A549 (cell line): ENCODE measurements around the gene EP400. TPM values are rescaled to one million over a fixed set of nuclear protein-coding genes. Genes with fewer than 3 reads are reported as not detected.

Source experiments
- ATAC-seq, 2 experiments: fragments of 200-7000 bp in 1 of 2; fragments of >200 bp in 1 of 2; cut with Nextera tagmentation in 1 of 2; cut with Tn5 transposase in 1 of 2; 3 replicates each; pipeline versions ENCODE4 v1.8.0 to v1.9.1; 2018 to 2020; ENCODE audit warnings: mild to moderate bottlenecking in 1 of 2, moderate library complexity in 1 of 2
- CTCF ChIA-PET: fragments of 300-600 bp; sonication (Branson Sonifier 250); formaldehyde crosslinking; extraction: SDS; loops from one replicate; lab custom pipeline; 2021; ENCODE audit warnings: antibody characterized with exemption, inconsistent platforms; lab: Yijun Ruan, JAX
- POLR2A ChIA-PET: fragments of 350-600 bp; formaldehyde crosslinking; extraction: SDS; loops from one replicate; lab custom pipeline; 2021; ENCODE audit warnings: antibody characterized with exemption, inconsistent platforms; lab: Yijun Ruan, JAX
- DNase-seq, 2 experiments: peaks; one replicate each; pipeline versions ENCODE4 v3.0.0 to v3.0.0-alpha.2; 2011 to 2016; ENCODE audit warnings: low read depth in 1 of 2, low spot score in 1 of 2
- FAIRE-seq: peaks from 2 replicates; lab custom pipeline; 2011; peaks lifted over from hg19 to GRCh38; lab: Jason Lieb, UNC
- H3K27ac ChIP-seq, 2 experiments: fragments of >200 bp; sonication (Bioruptor Twin); formaldehyde crosslinking; 3 replicates each; pipeline ENCODE4 v1.5.1; 2016 to 2017
- H3K4me1 ChIP-seq: fragments of >200 bp; sonication (Bioruptor Twin); formaldehyde crosslinking; 3 replicates; pipeline ENCODE4 v1.6.1; 2016
- H3K4me2 ChIP-seq: fragments of >200 bp; sonication (Bioruptor Twin); formaldehyde crosslinking; 3 replicates; pipeline ENCODE4 v1.6.1; 2016
- H3K4me3 ChIP-seq: fragments of >200 bp; sonication (Bioruptor Twin); formaldehyde crosslinking; 3 replicates; pipeline ENCODE4 v1.5.1; 2016
- H3K9me3 ChIP-seq: fragments of >200 bp; sonication (Bioruptor Twin); formaldehyde crosslinking; 3 replicates; pipeline ENCODE4 v1.6.1; 2016
- BCL3 ChIP-seq: fragments of >200 bp; sonication (Bioruptor Twin); formaldehyde crosslinking; IDR thresholded peaks from 3 replicates; pipeline ENCODE4 v1.6.1; 2016
- BHLHE40 ChIP-seq: IDR thresholded peaks from 2 replicates; pipeline ENCODE4 v1.6.1; 2012; ENCODE audit warnings: low read depth, low read length, inconsistent platforms
- CBX2 ChIP-seq: fragments of 200-600 bp; sonication (generic); IDR thresholded peaks from 2 replicates; pipeline ENCODE4 v1.6.1; 2016; ENCODE audit warnings: low read depth, mild to moderate bottlenecking, borderline replicate concordance
- CEBPB ChIP-seq, 2 experiments: fragments of >200 bp in 1 of 2; sonication (Bioruptor Twin) in 1 of 2; formaldehyde crosslinking in 1 of 2; IDR thresholded peaks; 2 replicates each; pipeline ENCODE4 v1.6.1; 2012 to 2016
- E2F6 ChIP-seq: IDR thresholded peaks from 2 replicates; pipeline ENCODE4 v1.6.1; 2012; ENCODE audit warnings: low read depth, borderline replicate concordance
- EHF ChIP-seq: fragments of 250-450 bp; sonication (Bioruptor Pico); IDR thresholded peaks from 2 replicates; pipeline ENCODE4 v1.5.0; 2020; ENCODE audit warnings: mild to moderate bottlenecking
- EHMT2 ChIP-seq: fragments of 200-600 bp; sonication (generic); IDR thresholded peaks from 2 replicates; pipeline ENCODE4 v1.6.1; 2016; ENCODE audit warnings: antibody characterized with exemption, low read depth, mild to moderate bottlenecking, moderate library complexity
- FOSB ChIP-seq: fragments of 250-450 bp; sonication (Bioruptor Pico); IDR thresholded peaks from 2 replicates; pipeline ENCODE4 v1.5.0; 2020; ENCODE audit warnings: mild to moderate bottlenecking, moderate library complexity
- GATA3 ChIP-seq: IDR thresholded peaks from 2 replicates; pipeline ENCODE4 v1.6.1; 2012; ENCODE audit warnings: borderline replicate concordance
- HES2 ChIP-seq: fragments of >200 bp; sonication (Bioruptor Twin); formaldehyde crosslinking; IDR thresholded peaks from 2 replicates; pipeline ENCODE4 v1.6.1; 2016
- HEYL ChIP-seq: fragments of 250-450 bp; sonication (Bioruptor Pico); IDR thresholded peaks from 2 replicates; pipeline ENCODE4 v1.8.0; 2021; ENCODE audit warnings: mild to moderate bottlenecking, moderate library complexity
- HMGXB4 ChIP-seq: fragments of 250-450 bp; sonication (Bioruptor Pico); IDR thresholded peaks from 2 replicates; pipeline ENCODE4 v1.5.0; 2021; ENCODE audit warnings: mild to moderate bottlenecking, moderate library complexity, borderline replicate concordance
- HOXB5 ChIP-seq: fragments of 250-450 bp; sonication (Bioruptor Pico); IDR thresholded peaks from 2 replicates; pipeline ENCODE4 v1.5.0; 2020; ENCODE audit warnings: mild to moderate bottlenecking, moderate library complexity
- JUNB ChIP-seq: fragments of >200 bp; sonication (Bioruptor Twin); formaldehyde crosslinking; IDR thresholded peaks from 2 replicates; pipeline ENCODE4 v1.6.1; 2016
- MYC ChIP-seq: IDR thresholded peaks from 2 replicates; pipeline ENCODE4 v1.6.1; 2012; ENCODE audit warnings: mild to moderate bottlenecking, inconsistent platforms, low read length, improper control_type of control experiment, borderline replicate concordance
- NPAS2 ChIP-seq: fragments of 250-450 bp; sonication (Bioruptor Pico); IDR thresholded peaks from 2 replicates; pipeline ENCODE4 v1.8.0; 2022; ENCODE audit warnings: mild to moderate bottlenecking, moderate library complexity, borderline replicate concordance
- NR3C1 ChIP-seq: fragments of >200 bp; sonication (Bioruptor Twin); formaldehyde crosslinking; IDR thresholded peaks from 3 replicates; pipeline ENCODE4 v1.6.1; 2017
- POLR2A ChIP-seq: IDR thresholded peaks from 2 replicates; pipeline ENCODE4 v1.6.1; 2012; ENCODE audit warnings: mild to moderate bottlenecking, low read length
- RARB ChIP-seq: fragments of 250-450 bp; sonication (Bioruptor Pico); IDR thresholded peaks from 2 replicates; pipeline ENCODE4 v1.8.0; 2021; ENCODE audit warnings: mild to moderate bottlenecking, moderate library complexity
- RCOR1 ChIP-seq: fragments of 150-350 bp; IDR thresholded peaks from 2 replicates; pipeline ENCODE4 v1.6.1; 2014; ENCODE audit warnings: antibody characterized with exemption, low read length, low read depth
- ZNF302 ChIP-seq: fragments of 250-450 bp; sonication (Bioruptor Pico); IDR thresholded peaks from 2 replicates; pipeline ENCODE4 v1.9.0; 2021; ENCODE audit warnings: inconsistent platforms, mild to moderate bottlenecking, moderate library complexity
- ZSCAN20 ChIP-seq: fragments of 250-450 bp; sonication (Bioruptor Pico); IDR thresholded peaks from 2 replicates; pipeline ENCODE4 v1.8.0; 2022; ENCODE audit warnings: mild to moderate bottlenecking, moderate library complexity
- WGBS: methylation state at CpG from one replicate; pipeline ENCODE4 v1.1.6; 2017; ENCODE audit errors: missing lambda C conversion rate; 5-methylcytosine and 5-hydroxymethylcytosine counted together
- polyA plus RNA-seq, 4 experiments: library from polyadenylated mRNA; depleted of rRNA in 3 of 4; stranded (reverse); fragments of >200 nt; fragmentation: RNase III in 1 of 4; extraction: RNeasy Plus Mini Kit Qiagen cat#74134 plus additional on column Dnase treatment in 1 of 4; gene quantifications; 2 replicates in 3 of 4; 3 replicates in 1 of 4; pipeline ENCODE4 v1.2.3, GENCODE V29; 2011 to 2017
- TF ChIP-seq, protein P1 (sequence below): fragments of 150-350 bp; IDR thresholded peaks from 2 replicates; pipeline ENCODE4 v1.6.1; 2014; ENCODE audit warnings: low read depth, mild to moderate bottlenecking, low read length
- TF ChIP-seq, protein P2 (sequence below): fragments of 200-600 bp; sonication (generic); IDR thresholded peaks from 2 replicates; pipeline ENCODE4 v1.6.1; 2016; ENCODE audit warnings: antibody characterized with exemption, mild to moderate bottlenecking, moderate library complexity
- TF ChIP-seq, protein P3 (sequence below): IDR thresholded peaks from 2 replicates; pipeline ENCODE4 v1.6.1; 2012

Gene EP400
- polyA plus RNA-seq, 2 of the 4 experiments (the other 2 are of a cell fraction): 9.7 to 15.2 TPM

- Histone ChIP-seq H3K9me3 (no peaks in the 10 kb centered on the region), H3K4me3 (no peak overlapping the region), H3K4me2 (no peak overlapping the region), H3K4me1 (no peaks in the 10 kb centered on the region), H3K27ac (no peak overlapping the region)
- TF ChIP-seq NPAS2 (no peak), CBX2 (no peak)
- 87% methylated on average over 11 of the region's 11 CpGs for WGBS
- no peak for DNase-seq
- no peak for FAIRE-seq
- POLR2A ChIA-PET: no interaction called here
- no peak for ATAC-seq
- CTCF ChIA-PET: interaction anchor here (1.0 to 1.1 kb wide), 2 partner anchors 172 to 186 kb away, joined by 3 to 4 read pairs; no protein-coding TSS in a partner anchor
Measured at GRCh38 chr12:132023658-132024057, 73.9 kb downstream of the EP400 start.

- H3K4me1 ChIP-seq: no peaks in the 10 kb centered on the region
- no peak for DNase-seq
- TF ChIP-seq, protein P1, sequence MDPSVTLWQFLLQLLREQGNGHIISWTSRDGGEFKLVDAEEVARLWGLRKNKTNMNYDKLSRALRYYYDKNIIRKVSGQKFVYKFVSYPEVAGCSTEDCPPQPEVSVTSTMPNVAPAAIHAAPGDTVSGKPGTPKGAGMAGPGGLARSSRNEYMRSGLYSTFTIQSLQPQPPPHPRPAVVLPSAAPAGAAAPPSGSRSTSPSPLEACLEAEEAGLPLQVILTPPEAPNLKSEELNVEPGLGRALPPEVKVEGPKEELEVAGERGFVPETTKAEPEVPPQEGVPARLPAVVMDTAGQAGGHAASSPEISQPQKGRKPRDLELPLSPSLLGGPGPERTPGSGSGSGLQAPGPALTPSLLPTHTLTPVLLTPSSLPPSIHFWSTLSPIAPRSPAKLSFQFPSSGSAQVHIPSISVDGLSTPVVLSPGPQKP: no peak
- TF ChIP-seq BCL3: no peak
- TF ChIP-seq HOXB5 (CRISPR knock-in tag): no peak
- no peak for TF ChIP-seq ZNF302 (CRISPR knock-in tag)
- TF ChIP-seq RARB (CRISPR knock-in tag): no peak
- no peak for TF ChIP-seq EHMT2
- TF ChIP-seq EHF: no peak
- TF ChIP-seq, all 56 proteins: peak for 0
- FAIRE-seq: no peak
- Histone ChIP-seq H3K27ac (no peak overlapping the region), H3K4me2 (no peak overlapping the region), H3K4me3 (no peak overlapping the region), H3K9me3 (no peaks in the 10 kb centered on the region)
- WGBS: 89% methylated on average over 8 of the region's 11 CpGs
- no peak for ATAC-seq
- CTCF ChIA-PET: no interaction called here
- POLR2A ChIA-PET: no interaction called here
Measured at GRCh38 chr12:132024758-132025157, 75.0 kb downstream of the EP400 start.

- Histone ChIP-seq H3K4me2 (no peak overlapping the region), H3K9me3 (no peaks in the 10 kb centered on the region), H3K4me3 (no peak overlapping the region), H3K4me1 (peaks cover 7% of the 10 kb centered on the region; the same call in 1 of the 3 replicates), H3K27ac (no peak overlapping the region)
- 95% methylated on average over 14 of the region's 14 CpGs for WGBS
- ATAC-seq: no peak
- ChIA-PET POLR2A (no interaction called here), CTCF (no interaction called here)
- no peak for DNase-seq
- no peak for FAIRE-seq
- TF ChIP-seq ZNF302 (CRISPR knock-in tag): no peak
- TF ChIP-seq, protein P2, sequence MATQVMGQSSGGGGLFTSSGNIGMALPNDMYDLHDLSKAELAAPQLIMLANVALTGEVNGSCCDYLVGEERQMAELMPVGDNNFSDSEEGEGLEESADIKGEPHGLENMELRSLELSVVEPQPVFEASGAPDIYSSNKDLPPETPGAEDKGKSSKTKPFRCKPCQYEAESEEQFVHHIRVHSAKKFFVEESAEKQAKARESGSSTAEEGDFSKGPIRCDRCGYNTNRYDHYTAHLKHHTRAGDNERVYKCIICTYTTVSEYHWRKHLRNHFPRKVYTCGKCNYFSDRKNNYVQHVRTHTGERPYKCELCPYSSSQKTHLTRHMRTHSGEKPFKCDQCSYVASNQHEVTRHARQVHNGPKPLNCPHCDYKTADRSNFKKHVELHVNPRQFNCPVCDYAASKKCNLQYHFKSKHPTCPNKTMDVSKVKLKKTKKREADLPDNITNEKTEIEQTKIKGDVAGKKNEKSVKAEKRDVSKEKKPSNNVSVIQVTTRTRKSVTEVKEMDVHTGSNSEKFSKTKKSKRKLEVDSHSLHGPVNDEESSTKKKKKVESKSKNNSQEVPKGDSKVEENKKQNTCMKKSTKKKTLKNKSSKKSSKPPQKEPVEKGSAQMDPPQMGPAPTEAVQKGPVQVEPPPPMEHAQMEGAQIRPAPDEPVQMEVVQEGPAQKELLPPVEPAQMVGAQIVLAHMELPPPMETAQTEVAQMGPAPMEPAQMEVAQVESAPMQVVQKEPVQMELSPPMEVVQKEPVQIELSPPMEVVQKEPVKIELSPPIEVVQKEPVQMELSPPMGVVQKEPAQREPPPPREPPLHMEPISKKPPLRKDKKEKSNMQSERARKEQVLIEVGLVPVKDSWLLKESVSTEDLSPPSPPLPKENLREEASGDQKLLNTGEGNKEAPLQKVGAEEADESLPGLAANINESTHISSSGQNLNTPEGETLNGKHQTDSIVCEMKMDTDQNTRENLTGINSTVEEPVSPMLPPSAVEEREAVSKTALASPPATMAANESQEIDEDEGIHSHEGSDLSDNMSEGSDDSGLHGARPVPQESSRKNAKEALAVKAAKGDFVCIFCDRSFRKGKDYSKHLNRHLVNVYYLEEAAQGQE: no peak
- no peak for TF ChIP-seq HMGXB4 (CRISPR knock-in tag)
- no peak for TF ChIP-seq HES2
- TF ChIP-seq, protein P3, sequence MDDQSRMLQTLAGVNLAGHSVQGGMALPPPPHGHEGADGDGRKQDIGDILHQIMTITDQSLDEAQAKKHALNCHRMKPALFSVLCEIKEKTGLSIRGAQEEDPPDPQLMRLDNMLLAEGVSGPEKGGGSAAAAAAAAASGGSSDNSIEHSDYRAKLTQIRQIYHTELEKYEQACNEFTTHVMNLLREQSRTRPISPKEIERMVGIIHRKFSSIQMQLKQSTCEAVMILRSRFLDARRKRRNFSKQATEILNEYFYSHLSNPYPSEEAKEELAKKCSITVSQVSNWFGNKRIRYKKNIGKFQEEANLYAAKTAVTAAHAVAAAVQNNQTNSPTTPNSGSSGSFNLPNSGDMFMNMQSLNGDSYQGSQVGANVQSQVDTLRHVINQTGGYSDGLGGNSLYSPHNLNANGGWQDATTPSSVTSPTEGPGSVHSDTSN: no peak
- TF ChIP-seq CBX2: no peak
- no peak for TF ChIP-seq E2F6
- TF ChIP-seq HEYL (CRISPR knock-in tag): no peak
- no peak for TF ChIP-seq MYC
- TF ChIP-seq FOSB: no peak
- no peak for TF ChIP-seq RCOR1
- TF ChIP-seq RARB (CRISPR knock-in tag): no peak
- TF ChIP-seq JUNB: no peak
- no peak for TF ChIP-seq CEBPB (IDR thresholded peaks at IDR 0.05)
- no peak for TF ChIP-seq POLR2A
- no peak for TF ChIP-seq GATA3
- no peak for TF ChIP-seq NR3C1
- no peak for TF ChIP-seq BHLHE40
- TF ChIP-seq ZSCAN20: no peak
Measured at GRCh38 chr12:132025526-132025925, 75.8 kb downstream of the EP400 start.
